OCI-LY3 (cell line): Measurements from ENCODE around the gene GNAZ.

Source experiments
- H2AFZ ChIP-seq: fragments of 200-600, 300-600 bp; shearing (Covaris generic); 2 replicates; pipeline ENCODE4 v1.6.0; 2014; ENCODE audit warnings: antibody characterized with exemption, low read depth, low read length
- H3K27ac ChIP-seq: fragments of 200-600, 300-600 bp; sonication (generic); 2 replicates; pipeline ENCODE4 v1.5.1; 2014; ENCODE audit warnings: mild to moderate bottlenecking, low read length, moderate library complexity, mixed read lengths
- H3K27me3 ChIP-seq: fragments of 200-600, 300-600 bp; sonication (generic); 2 replicates; pipeline ENCODE4 v1.6.1; 2014; ENCODE audit warnings: low read depth, low read length, mixed read lengths
- H3K36me3 ChIP-seq: fragments of 200-600, 300-600 bp; sonication (generic); replicated peaks from 2 replicates; pipeline ENCODE3; 2014; ENCODE audit warnings: low read depth, low read length, mixed read lengths
- H3K4me1 ChIP-seq: fragments of 300-600, 200-600 bp; sonication (generic); 2 replicates; pipeline ENCODE4 v1.6.1; 2014; ENCODE audit warnings: low read length, mixed read lengths
- H3K4me2 ChIP-seq: fragments of 200-600, 300-600 bp; sonication (generic); 2 replicates; pipeline ENCODE4 v1.6.1; 2014; ENCODE audit warnings: low read length, mixed read lengths
- H3K4me3 ChIP-seq: fragments of 300-600, 200-600 bp; sonication (generic); 2 replicates; pipeline ENCODE4 v1.5.1; 2014; ENCODE audit warnings: antibody characterized with exemption, mild to moderate bottlenecking, low read length, moderate library complexity
- H3K79me2 ChIP-seq: fragments of 300-600, 200-600 bp; shearing (Covaris generic); 2 replicates; pipeline ENCODE4 v1.6.1; 2014; ENCODE audit warnings: mild to moderate bottlenecking, low read length, mixed read lengths
- H3K9ac ChIP-seq: fragments of 300-600, 200-600 bp; shearing (Covaris generic); 2 replicates; pipeline ENCODE4 v1.6.0; 2014; ENCODE audit warnings: mild to moderate bottlenecking, low read length, moderate library complexity
- H3K9me3 ChIP-seq: fragments of 200-600, 300-600 bp; shearing (Covaris generic); 2 replicates; pipeline ENCODE4 v1.6.1; 2014; ENCODE audit warnings: low read length, mixed read lengths; ENCODE audit not compliant: insufficient read depth
- H4K20me1 ChIP-seq: fragments of 200-600, 300-600 bp; sonication (generic); 2 replicates; pipeline ENCODE4 v1.6.1; 2016; ENCODE audit warnings: low read length, mixed read lengths; ENCODE audit not compliant: insufficient read depth
- EZH2phosphoT487 ChIP-seq: fragments of 200-600 bp; shearing (Covaris generic); IDR thresholded peaks from 2 replicates; pipeline ENCODE4 v1.6.1; 2018; ENCODE audit warnings: antibody characterized with exemption, mixed run types, low read depth
- TF ChIP-seq, protein P1 (sequence below): fragments of 200-600, 300-600 bp; sonication (generic); IDR thresholded peaks from 2 replicates; pipeline ENCODE4 v1.5.1; 2014; ENCODE audit warnings: antibody characterized with exemption, low read length, low read depth

The GNAZ gene

DNA sequence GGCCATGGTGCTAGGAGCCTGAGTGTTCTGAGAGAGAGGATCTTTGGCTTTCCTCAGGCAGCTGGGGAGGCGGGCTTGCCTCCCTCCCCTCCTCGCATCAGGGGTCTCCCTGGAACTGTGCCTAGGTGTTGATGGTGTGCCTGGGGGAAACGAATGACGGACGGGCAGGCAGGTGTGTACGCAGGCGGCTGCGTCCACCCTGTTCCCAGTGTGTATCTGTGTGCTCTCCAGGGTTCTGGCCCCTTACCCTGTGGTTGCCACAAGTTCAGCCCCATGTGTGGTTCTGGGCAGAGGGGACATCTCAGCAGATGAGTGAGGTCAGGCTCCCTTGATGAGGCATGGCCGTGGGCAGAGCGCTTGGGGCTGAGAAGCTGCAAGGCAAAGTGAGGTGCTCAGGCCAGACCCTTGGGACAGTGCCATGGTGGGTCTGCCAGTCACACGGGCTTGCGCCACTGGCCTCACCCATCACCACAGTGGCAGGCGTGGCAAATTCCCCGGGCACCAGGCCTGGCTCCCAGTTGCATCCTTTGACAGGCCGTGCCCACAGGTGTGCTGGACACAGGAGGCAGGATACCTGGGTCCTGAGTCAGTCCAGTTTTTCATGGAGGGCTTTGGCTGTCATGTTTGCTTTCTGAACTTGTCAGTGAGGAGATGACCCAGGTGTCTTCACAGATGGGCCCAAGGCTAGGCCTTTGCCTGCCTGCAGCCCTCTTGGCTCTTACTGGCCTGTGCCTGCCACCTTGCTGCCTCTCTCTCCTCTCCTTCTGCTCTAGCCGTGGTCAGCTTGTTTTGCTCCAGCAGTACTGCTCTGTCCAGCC, 27.3 kb downstream of the GNAZ start:
- TF ChIP-seq, protein P1, sequence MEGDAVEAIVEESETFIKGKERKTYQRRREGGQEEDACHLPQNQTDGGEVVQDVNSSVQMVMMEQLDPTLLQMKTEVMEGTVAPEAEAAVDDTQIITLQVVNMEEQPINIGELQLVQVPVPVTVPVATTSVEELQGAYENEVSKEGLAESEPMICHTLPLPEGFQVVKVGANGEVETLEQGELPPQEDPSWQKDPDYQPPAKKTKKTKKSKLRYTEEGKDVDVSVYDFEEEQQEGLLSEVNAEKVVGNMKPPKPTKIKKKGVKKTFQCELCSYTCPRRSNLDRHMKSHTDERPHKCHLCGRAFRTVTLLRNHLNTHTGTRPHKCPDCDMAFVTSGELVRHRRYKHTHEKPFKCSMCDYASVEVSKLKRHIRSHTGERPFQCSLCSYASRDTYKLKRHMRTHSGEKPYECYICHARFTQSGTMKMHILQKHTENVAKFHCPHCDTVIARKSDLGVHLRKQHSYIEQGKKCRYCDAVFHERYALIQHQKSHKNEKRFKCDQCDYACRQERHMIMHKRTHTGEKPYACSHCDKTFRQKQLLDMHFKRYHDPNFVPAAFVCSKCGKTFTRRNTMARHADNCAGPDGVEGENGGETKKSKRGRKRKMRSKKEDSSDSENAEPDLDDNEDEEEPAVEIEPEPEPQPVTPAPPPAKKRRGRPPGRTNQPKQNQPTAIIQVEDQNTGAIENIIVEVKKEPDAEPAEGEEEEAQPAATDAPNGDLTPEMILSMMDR: no peak
- no peak for TF ChIP-seq EZH2phosphoT487
- H3K4me3 ChIP-seq: no peak overlapping the region
- H3K9ac ChIP-seq: no peak overlapping the region
- no peak overlapping the region for H3K4me2 ChIP-seq
- peaks cover 90% of the 10 kb centered on the region for H4K20me1 ChIP-seq
- no peaks in the 10 kb centered on the region for H3K9me3 ChIP-seq
- H3K27me3 ChIP-seq: no peaks in the 10 kb centered on the region
- H3K79me2 ChIP-seq: peaks cover 74% of the 10 kb centered on the region
- H2AFZ ChIP-seq: no peak overlapping the region
- peaks cover 55% of the 10 kb centered on the region for H3K36me3 ChIP-seq
- no peak overlapping the region for H3K27ac ChIP-seq
- H3K4me1 ChIP-seq: no peaks in the 10 kb centered on the region

DNA sequence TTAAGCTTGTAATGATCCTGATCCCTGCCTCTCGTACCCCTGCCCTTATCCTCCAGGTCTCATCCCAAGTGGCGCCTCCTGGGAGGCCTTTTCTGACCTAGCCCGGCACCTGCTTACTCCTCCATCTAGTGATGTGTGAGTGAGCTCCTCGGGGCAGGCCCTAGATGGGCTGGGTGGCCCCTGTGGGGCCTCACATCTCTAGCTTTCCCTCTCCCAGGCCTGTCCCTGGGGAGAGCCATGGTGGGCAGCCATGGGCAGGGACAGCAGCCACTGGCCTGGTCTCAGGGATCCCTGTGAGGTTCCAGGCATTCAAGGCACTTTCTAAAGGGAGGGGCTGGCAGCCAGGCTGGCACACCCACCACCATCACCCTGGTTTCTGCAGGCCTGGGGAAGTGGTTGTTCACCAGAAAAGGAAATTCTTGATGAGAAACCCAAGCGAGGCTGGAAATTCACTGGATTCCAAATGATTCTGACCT, 27.9 kb downstream of the GNAZ start:
- Histone ChIP-seq H3K27me3 (no peaks in the 10 kb centered on the region), H3K36me3 (peaks cover 56% of the 10 kb centered on the region), H3K27ac (no peak overlapping the region), H4K20me1 (peaks cover 90% of the 10 kb centered on the region), H3K9ac (no peak overlapping the region), H2AFZ (no peak overlapping the region), H3K79me2 (peaks cover 68% of the 10 kb centered on the region), H3K4me2 (no peak overlapping the region), H3K4me3 (no peak overlapping the region), H3K4me1 (no peaks in the 10 kb centered on the region), H3K9me3 (no peaks in the 10 kb centered on the region)
- TF ChIP-seq EZH2phosphoT487: no peak
- TF ChIP-seq, protein P1: no peak

DNA sequence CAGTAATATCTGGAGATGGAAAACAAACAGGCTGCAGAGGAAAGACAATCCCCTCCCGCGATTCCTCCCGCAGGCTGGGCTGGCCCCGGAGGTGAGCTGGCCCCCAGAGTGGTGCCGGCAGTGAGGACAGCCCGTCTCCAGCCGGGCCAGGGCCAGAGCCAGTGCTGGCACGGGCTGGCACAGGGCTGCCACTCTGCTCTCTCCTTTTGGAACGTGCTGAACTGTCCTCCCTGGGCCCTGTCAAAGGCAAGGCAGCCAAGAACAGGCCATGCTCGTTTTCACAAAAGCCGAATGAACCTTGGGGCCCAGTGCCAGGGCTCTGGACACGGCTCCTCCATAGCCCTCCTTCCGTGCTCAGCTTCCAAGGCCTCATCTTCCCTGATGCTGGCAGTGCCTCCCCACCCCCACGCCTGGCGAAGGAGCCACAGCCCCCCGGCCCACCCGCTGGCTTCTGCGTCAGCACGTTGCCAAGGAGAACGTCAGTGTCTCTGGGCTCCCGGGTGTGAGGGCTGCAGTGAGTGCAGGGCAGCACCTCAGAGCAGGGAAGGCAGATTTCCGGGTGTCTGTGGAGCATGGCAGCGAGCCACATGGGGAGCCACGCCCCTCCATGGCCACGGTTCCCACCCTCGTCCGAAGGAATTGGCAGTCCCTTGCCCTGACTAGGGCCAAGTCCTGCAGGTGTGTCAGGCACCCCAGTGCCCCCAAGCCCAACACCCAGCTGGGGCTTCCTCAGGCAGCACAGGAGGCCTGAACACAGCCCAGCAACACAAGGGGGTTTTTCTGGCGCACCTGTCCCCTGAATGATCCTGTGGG, 28.6 kb downstream of the GNAZ start:
- no peak overlapping the region for H2AFZ ChIP-seq
- H3K27me3 ChIP-seq: no peaks in the 10 kb centered on the region
- H3K9ac ChIP-seq: no peak overlapping the region
- H3K4me3 ChIP-seq: no peak overlapping the region
- no peak overlapping the region for H3K4me2 ChIP-seq
- no peak overlapping the region for H3K27ac ChIP-seq
- H3K36me3 ChIP-seq: peaks cover 56% of the 10 kb centered on the region
- no peaks in the 10 kb centered on the region for H3K4me1 ChIP-seq
- H4K20me1 ChIP-seq: peaks cover 90% of the 10 kb centered on the region
- H3K9me3 ChIP-seq: no peaks in the 10 kb centered on the region
- peaks cover 61% of the 10 kb centered on the region for H3K79me2 ChIP-seq
- TF ChIP-seq, protein P1: no peak
- no peak for TF ChIP-seq EZH2phosphoT487

DNA sequence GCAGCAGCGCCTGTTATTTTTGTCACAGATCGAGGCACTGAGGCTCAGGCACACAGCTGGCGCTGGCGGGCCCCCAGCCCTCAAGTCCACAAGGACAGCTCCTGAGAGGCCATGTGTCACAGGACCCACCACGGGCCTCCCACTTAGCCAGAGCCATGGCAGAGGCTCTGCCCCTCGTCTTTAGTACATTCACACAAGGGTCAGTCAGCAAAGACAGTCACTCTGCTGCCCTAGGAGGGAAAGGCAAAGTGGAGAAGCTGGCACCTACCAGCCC, 29.1 kb downstream of the GNAZ start:
- Histone ChIP-seq H3K27ac (no peak overlapping the region), H3K4me3 (no peak overlapping the region), H3K36me3 (peaks cover 56% of the 10 kb centered on the region), H4K20me1 (peaks cover 89% of the 10 kb centered on the region), H3K9me3 (no peaks in the 10 kb centered on the region), H3K9ac (no peak overlapping the region), H3K79me2 (peaks cover 61% of the 10 kb centered on the region), H3K27me3 (no peaks in the 10 kb centered on the region), H3K4me1 (no peaks in the 10 kb centered on the region), H3K4me2 (no peak overlapping the region), H2AFZ (no peak overlapping the region)
- TF ChIP-seq EZH2phosphoT487: no peak
- TF ChIP-seq, protein P1: no peak
